GM18508 (cell line): Measurements from ENCODE around the gene LRRC10.

Source experiments
- ATAC-seq: cut with Tn5 transposase; IDR thresholded peaks from one replicate; pipeline ENCODE4 v1.9.1; 2021; ENCODE audit warnings: moderate number of reproducible peaks; ENCODE audit not compliant: insufficient read depth, unreplicated experiment

Gene LRRC10

GRCh38 chr12:69575346-69575745, 35.4 kb downstream of the LRRC10 start:
- ATAC-seq = no peak

DNA sequence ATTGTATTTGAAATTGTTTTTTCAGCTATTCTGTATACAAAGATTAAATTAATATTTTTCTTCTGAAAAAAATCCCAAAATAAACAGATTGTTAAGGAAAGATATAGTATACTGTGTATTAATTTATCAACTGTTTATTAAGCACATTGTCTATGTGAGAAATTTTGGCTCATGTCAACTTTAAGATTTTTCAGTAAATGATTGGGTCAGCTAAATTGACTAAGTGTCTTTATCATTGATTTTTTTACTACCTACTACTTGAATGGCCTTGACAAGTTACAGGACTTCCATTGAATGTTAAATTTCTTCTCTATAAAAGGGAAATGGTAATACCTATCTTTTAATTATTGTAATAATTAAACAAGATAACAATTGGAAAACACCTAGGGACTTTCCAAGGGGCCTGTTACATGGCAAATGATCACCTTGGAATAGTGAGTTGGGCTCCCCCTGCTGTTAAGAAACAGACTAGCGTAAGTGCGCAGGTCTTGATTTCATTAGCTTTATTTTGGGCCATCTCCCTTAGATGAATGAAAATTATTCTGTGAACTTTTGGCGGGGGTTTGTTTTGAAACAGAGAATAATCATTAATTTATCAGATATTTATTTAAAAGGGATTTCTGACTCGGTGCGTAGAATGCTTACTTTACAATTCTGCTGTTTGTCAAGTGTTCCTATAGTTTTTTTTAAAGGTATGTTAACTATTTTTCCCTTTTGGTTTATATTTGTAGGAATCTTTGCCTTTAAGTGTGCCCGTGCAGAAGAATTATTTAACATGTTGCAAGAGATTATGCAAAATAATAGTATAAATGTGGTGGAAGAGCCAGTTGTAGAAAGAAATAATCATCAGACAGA, 39.9 kb downstream of the LRRC10 start:
- peak; percentile 49 for ATAC-seq

GRCh38 chr12:69570000-69570516, 40.6 kb downstream of the LRRC10 start:
- ATAC-seq = no peak

DNA sequence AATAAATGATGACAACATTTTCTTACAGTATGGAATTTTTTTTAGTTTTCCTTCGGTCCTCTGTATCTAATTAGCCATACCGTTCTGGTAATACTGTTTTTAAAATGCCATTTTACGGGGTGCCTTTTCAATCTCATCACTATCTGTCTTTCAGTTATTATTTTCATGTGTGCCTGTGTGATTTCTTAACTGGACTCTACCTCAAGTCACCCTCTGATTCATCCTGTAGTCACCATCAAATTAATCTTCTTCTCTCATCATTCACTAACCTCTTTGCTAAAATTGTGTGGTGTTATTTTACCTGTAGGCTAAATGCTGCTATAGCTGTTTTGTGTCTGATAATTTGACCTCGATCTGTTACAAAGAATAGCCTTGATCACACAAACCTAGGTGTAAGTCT, 41.5 kb downstream of the LRRC10 start:
- no peak for ATAC-seq

- no peak for ATAC-seq
These were observed 44.1 kb downstream of the LRRC10 start for GRCh38 chr12:69566603-69567002.

GRCh38 chr12:69563166-69563762, 47.4 kb downstream of the LRRC10 start:
- ATAC-seq = no peak
